ENCODE results near the gene BTBD19. TPM values are rescaled to one million over a fixed set of nuclear protein-coding genes. Genes with fewer than 3 reads are reported as not detected.
"Not testable (repeated sequence)": the region's sequence is repeated elsewhere in the genome, so short reads cannot be mapped to it uniquely, and the experiment has no call there.

The BTBD19 gene
- total RNA-seq, 2 donors from 2014 or later: 2.4 to 2.9 TPM

GRCh38 chr1:44805311-44806024 lies 2.9 kb upstream of the BTBD19 start:
- DNase-seq (peak in 1 of 2 donors; percentile 28), ATAC-seq (no peak)
- intact Hi-C loops (cut with DNase I, micrococcal nuclease): no loop called here

GRCh38 chr1:44806025-44806703 lies 2.2 kb upstream of the BTBD19 start:
- intact Hi-C loops (cut with DNase I, micrococcal nuclease): no loop called here
- no peak for ATAC-seq
- DNase-seq: peak in 1 of 2 donors; percentile 29

GRCh38 chr1:44806704-44807363 lies 1.5 kb upstream of the BTBD19 start, which contains the start of gene DYNLT4:
Gene DYNLT4, minus strand, starts transcription at chr1:44807351. Its CDS starts 683 bp downstream, at chr1:44806668.
- no peak for DNase-seq
- no peak for ATAC-seq
- intact Hi-C loops (cut with DNase I, micrococcal nuclease): no loop called here

- DNase-seq (peak; percentile 98 to 99), ATAC-seq (peak; percentile 83)
- intact Hi-C loops (cut with DNase I, micrococcal nuclease): no loop called here
Observed at GRCh38 chr1:44807364-44808062, 810 bp upstream of the BTBD19 start.

GRCh38 chr1:44808938-44809917 lies 905 bp downstream of the BTBD19 start:
- ATAC-seq: peak; percentile 34
- intact Hi-C loops (cut with DNase I, micrococcal nuclease): no loop called here
- peak; percentile 68 to 72 for DNase-seq

GRCh38 chr1:44810101-44810761 lies 1.9 kb downstream of the BTBD19 start:
- ATAC-seq (no peak), DNase-seq (peak; percentile 48 to 51)
- intact Hi-C loops (cut with DNase I, micrococcal nuclease): no loop called here

- intact Hi-C loops (cut with DNase I, micrococcal nuclease); DNase-seq; ATAC-seq: not testable (repeated sequence)
Observed at GRCh38 chr1:44810762-44811105, 2.4 kb downstream of the BTBD19 start.

- ATAC-seq (no peak), DNase-seq (peak in 1 of 2 donors; percentile 3)
- intact Hi-C loops (cut with DNase I, micrococcal nuclease): no loop called here
Observed at GRCh38 chr1:44811234-44811633, 2.9 kb downstream of the BTBD19 start.

- DNase-seq: peak; percentile 37 to 47
- ATAC-seq: peak; percentile 17
- intact Hi-C loops (cut with DNase I, micrococcal nuclease): no loop called here
Observed at GRCh38 chr1:44812822-44813543, 4.7 kb downstream of the BTBD19 start.

GRCh38 chr1:44815926-44816325 lies 7.6 kb downstream of the BTBD19 start:
- DNase-seq; intact Hi-C loops (cut with DNase I, micrococcal nuclease); ATAC-seq: not testable (repeated sequence)

GRCh38 chr1:44817307-44817706 lies 9.0 kb downstream of the BTBD19 start:
- intact Hi-C loops (cut with DNase I, micrococcal nuclease): no loop called here
- no peak for ATAC-seq

GRCh38 chr1:44817771-44818495 lies 9.6 kb downstream of the BTBD19 start:
- intact Hi-C loops (cut with DNase I, micrococcal nuclease): no loop called here
- DNase-seq (peak in 1 of 2 donors; percentile 18), ATAC-seq (no peak)

More at GRCh38 chr1:44817307-44817706, 9.0 kb downstream of the BTBD19 start:
- DNase-seq: no peak

GRCh38 chr1:44819196-44819607 lies 10.9 kb downstream of the BTBD19 start:
- ATAC-seq: peak; percentile 17
- DNase-seq: peak in 1 of 2 donors; percentile 21
- intact Hi-C loops (cut with DNase I, micrococcal nuclease): no loop called here

GRCh38 chr1:44819608-44820327 lies 11.4 kb downstream of the BTBD19 start:
- DNase-seq (peak; percentile 84 to 85), ATAC-seq (peak; percentile 90)
- intact Hi-C loops (cut with DNase I, micrococcal nuclease): no loop called here
